ENCODE measurements around the gene C1orf35. TPM values are rescaled to one million over a fixed set of nuclear protein-coding genes. Genes with fewer than 3 reads are reported as not detected.
A peak's percentile ranks its signal among the peaks of the same experiment; 100 is the strongest.

C1orf35 gene
- total RNA-seq, 1 donor from 2014 or later = 20.2 TPM

- peaks cover 11% of the 10 kb centered on the region for H3K36me3 Mint-ChIP-seq (ENCODE audit: insufficient read depth)
Measured at GRCh38 chr1:228101614-228101993, 1.5 kb downstream of the C1orf35 start.

GRCh38 chr1:228100822-228101613 is 2.1 kb downstream of the C1orf35 start:
- Mint-ChIP-seq H3K9me3 (ENCODE audit: low read depth) (no peaks in the 10 kb centered on the region), H3K36me3 (ENCODE audit: insufficient read depth) (peaks cover 9% of the 10 kb centered on the region), H3K27ac (peak overlapping the region; percentile 61), H3K4me1 (ENCODE audit: low read depth) (peaks cover 4% of the 10 kb centered on the region), H3K27me3 (no peaks in the 10 kb centered on the region), H3K4me3 (ENCODE audit: low read depth) (peak overlapping the region; percentile 65)
- TF ChIP-seq CTCF (IDR thresholded peaks at IDR 0.05; ENCODE audit: unreplicated experiment) = no peak
- DNase-seq (ENCODE audit: low spot score, unreplicated experiment) = no peak

More at GRCh38 chr1:228101614-228101993, 1.5 kb downstream of the C1orf35 start:
- H3K4me1 Mint-ChIP-seq (ENCODE audit: low read depth) = peaks cover 4% of the 10 kb centered on the region
- no peaks in the 10 kb centered on the region for H3K27me3 Mint-ChIP-seq
- no peak for TF ChIP-seq CTCF (IDR thresholded peaks at IDR 0.05; ENCODE audit: unreplicated experiment)
- no peaks in the 10 kb centered on the region for H3K9me3 Mint-ChIP-seq (ENCODE audit: low read depth)
- H3K4me3 Mint-ChIP-seq (ENCODE audit: low read depth) = peak overlapping the region; percentile 65
- H3K27ac Mint-ChIP-seq = no peak overlapping the region
- no peak for DNase-seq (ENCODE audit: low spot score, unreplicated experiment)

- no peak for DNase-seq (ENCODE audit: low spot score, unreplicated experiment)
- Mint-ChIP-seq H3K27ac (no peak overlapping the region), H3K4me1 (ENCODE audit: low read depth) (peaks cover 4% of the 10 kb centered on the region), H3K4me3 (ENCODE audit: low read depth) (no peak overlapping the region), H3K27me3 (no peaks in the 10 kb centered on the region), H3K36me3 (ENCODE audit: insufficient read depth) (peaks cover 24% of the 10 kb centered on the region), H3K9me3 (ENCODE audit: low read depth) (peaks cover 11% of the 10 kb centered on the region)
- TF ChIP-seq CTCF (IDR thresholded peaks at IDR 0.05; ENCODE audit: unreplicated experiment) = no peak
Measured at GRCh38 chr1:228099331-228099732, 3.8 kb downstream of the C1orf35 start.

- no peak for TF ChIP-seq CTCF (IDR thresholded peaks at IDR 0.05; ENCODE audit: unreplicated experiment)
- Mint-ChIP-seq H3K4me1 (ENCODE audit: low read depth) (peaks cover 4% of the 10 kb centered on the region), H3K27me3 (no peaks in the 10 kb centered on the region), H3K4me3 (ENCODE audit: low read depth) (no peak overlapping the region), H3K27ac (no peak overlapping the region), H3K36me3 (ENCODE audit: insufficient read depth) (peaks cover 28% of the 10 kb centered on the region), H3K9me3 (ENCODE audit: low read depth) (peaks cover 14% of the 10 kb centered on the region)
- no peak for DNase-seq (ENCODE audit: low spot score, unreplicated experiment)
Measured at GRCh38 chr1:228098323-228098931, 4.7 kb downstream of the C1orf35 start.

- DNase-seq (ENCODE audit: low spot score, unreplicated experiment) = no peak
- Mint-ChIP-seq H3K36me3 (ENCODE audit: insufficient read depth) (peaks cover 29% of the 10 kb centered on the region), H3K4me3 (ENCODE audit: low read depth) (no peak overlapping the region), H3K27me3 (no peaks in the 10 kb centered on the region), H3K4me1 (ENCODE audit: low read depth) (peaks cover 4% of the 10 kb centered on the region), H3K9me3 (ENCODE audit: low read depth) (peaks cover 14% of the 10 kb centered on the region), H3K27ac (peak overlapping the region; percentile 45)
- TF ChIP-seq CTCF (IDR thresholded peaks at IDR 0.05; ENCODE audit: unreplicated experiment) = no peak
Measured at GRCh38 chr1:228097333-228098081, 5.6 kb downstream of the C1orf35 start.

Measured in progenitor cell of endocrine pancreas (in vitro differentiated cells).